ENCODE results near the gene CHI3L2. TPM values are rescaled to one million over a fixed set of nuclear protein-coding genes. Genes with fewer than 3 reads are reported as not detected.

The CHI3L2 gene, protein sequence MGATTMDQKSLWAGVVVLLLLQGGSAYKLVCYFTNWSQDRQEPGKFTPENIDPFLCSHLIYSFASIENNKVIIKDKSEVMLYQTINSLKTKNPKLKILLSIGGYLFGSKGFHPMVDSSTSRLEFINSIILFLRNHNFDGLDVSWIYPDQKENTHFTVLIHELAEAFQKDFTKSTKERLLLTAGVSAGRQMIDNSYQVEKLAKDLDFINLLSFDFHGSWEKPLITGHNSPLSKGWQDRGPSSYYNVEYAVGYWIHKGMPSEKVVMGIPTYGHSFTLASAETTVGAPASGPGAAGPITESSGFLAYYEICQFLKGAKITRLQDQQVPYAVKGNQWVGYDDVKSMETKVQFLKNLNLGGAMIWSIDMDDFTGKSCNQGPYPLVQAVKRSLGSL
- 1 to 10 TPM in 8 of 10 donors, under 1 TPM in 1, not detected in 1; 0.78 to 5.6 (median 2.1) TPM for total RNA-seq
- 1 to 10 TPM; 3.4 to 9.4 TPM for polyA plus RNA-seq
- long read RNA-seq, donor 1, partial matches to known transcripts, result 0 of 1 reads
- long read RNA-seq, donor 1, other reads (novel, unspliced or antisense), result 0 of 1 reads
- long read RNA-seq, donor 2, result 0 reads
- long read RNA-seq, donor 3, partial matches to known transcripts, result 0 of 2 reads
- long read RNA-seq, donor 3, other reads (novel, unspliced or antisense), result 0 of 2 reads

DNA sequence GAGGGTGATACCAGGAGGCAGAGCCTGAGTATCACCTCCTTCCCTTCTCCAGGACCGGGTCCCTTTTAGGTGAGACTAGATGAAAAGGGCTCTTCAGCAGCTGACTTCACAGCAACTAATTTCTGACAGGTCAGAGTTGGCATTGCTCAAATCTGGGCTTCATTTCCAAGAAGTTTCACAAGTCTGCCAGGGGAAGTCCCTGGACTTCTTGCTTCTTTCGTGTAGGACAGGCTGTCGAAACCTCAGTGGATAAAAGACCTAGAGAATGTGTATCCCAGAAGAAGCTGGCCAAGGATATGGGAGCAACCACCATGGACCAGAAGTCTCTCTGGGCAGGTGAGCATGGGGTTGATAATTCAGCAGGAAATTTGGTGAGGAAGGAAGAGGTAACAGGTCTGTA, at the start of gene CHI3L2:
CHI3L2 (plus strand) TSS at position 280 of the 400 bp plus-strand sequence; CDS start at position 297, 17 bp downstream.
- no peaks in the 10 kb centered on the region for H3K36me3 ChIP-seq
- ATAC-seq (peak in 2 of 8 donors; percentile 14 to 44), DNase-seq (no peak)
- H3K9me3 ChIP-seq, result no peaks in the 10 kb centered on the region
- intact Hi-C loops (cut with DNase I), result loop anchor here in 4 of 10 donors (5.0 to 10.0 kb wide), 3 partner anchors 97 to 537 kb away; no protein-coding TSS in a partner anchor
- TF ChIP-seq, protein P1, sequence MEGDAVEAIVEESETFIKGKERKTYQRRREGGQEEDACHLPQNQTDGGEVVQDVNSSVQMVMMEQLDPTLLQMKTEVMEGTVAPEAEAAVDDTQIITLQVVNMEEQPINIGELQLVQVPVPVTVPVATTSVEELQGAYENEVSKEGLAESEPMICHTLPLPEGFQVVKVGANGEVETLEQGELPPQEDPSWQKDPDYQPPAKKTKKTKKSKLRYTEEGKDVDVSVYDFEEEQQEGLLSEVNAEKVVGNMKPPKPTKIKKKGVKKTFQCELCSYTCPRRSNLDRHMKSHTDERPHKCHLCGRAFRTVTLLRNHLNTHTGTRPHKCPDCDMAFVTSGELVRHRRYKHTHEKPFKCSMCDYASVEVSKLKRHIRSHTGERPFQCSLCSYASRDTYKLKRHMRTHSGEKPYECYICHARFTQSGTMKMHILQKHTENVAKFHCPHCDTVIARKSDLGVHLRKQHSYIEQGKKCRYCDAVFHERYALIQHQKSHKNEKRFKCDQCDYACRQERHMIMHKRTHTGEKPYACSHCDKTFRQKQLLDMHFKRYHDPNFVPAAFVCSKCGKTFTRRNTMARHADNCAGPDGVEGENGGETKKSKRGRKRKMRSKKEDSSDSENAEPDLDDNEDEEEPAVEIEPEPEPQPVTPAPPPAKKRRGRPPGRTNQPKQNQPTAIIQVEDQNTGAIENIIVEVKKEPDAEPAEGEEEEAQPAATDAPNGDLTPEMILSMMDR (IDR thresholded peaks at IDR 0.05), result no peak
- no peak within 1 kb of the TSS for H3K4me3 ChIP-seq
- H3K4me1 ChIP-seq, result peaks cover 0 to 32% (median 3%) of the 10 kb centered on the region in 9 donors
- no peaks in the 10 kb centered on the region for H3K27me3 ChIP-seq
- H3K27ac ChIP-seq, result peak within 1 kb of the TSS in 8 of 10 donors; percentile 29 to 66 (median 60)
- WGBS, 2 donors, result 69 to 80% methylated on average over 3 of the region's 3 CpGs

DNA sequence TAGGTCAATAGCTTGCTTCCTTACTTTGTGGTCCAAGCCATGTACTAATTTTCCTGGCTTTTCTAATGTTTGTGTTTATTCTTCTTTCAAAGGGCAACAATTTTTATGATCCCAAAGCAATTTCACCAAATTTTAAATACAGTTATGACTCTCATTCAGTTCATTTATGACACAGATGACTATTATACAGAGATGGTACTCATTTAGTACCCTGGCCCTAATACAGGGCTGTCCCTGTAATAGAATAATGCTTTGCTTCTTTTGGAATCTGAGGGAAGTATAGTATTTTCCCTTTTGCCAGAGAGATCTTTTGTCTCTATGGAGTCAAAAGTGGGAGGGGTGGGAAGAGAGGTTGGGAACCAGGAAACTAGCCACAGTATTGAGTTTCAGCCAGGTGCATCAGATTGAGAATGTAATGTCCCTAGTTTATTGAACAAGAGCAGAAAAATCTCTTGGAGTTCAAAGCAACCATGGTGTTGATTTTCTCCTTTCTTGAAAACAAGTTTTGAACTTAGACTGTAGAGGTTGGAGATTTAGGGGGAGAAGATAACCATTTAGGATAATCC, 47.5 kb upstream of the CHI3L2 start:
- peaks cover 0 to 92% (median 24%) of the 10 kb centered on the region in 9 donors for H3K36me3 ChIP-seq
- TF ChIP-seq, protein P1 (IDR thresholded peaks at IDR 0.05), result no peak
- no peaks in the 10 kb centered on the region for H3K9me3 ChIP-seq
- ATAC-seq (no peak), DNase-seq (no peak)
- H3K4me1 ChIP-seq, result peaks cover 0 to 21% (median 0%) of the 10 kb centered on the region in 9 donors
- H3K27me3 ChIP-seq, result no peaks in the 10 kb centered on the region
- no peak overlapping the region for H3K4me3 ChIP-seq
- no peak overlapping the region for H3K27ac ChIP-seq
- intact Hi-C loops (cut with DNase I), result no loop called here

DNA sequence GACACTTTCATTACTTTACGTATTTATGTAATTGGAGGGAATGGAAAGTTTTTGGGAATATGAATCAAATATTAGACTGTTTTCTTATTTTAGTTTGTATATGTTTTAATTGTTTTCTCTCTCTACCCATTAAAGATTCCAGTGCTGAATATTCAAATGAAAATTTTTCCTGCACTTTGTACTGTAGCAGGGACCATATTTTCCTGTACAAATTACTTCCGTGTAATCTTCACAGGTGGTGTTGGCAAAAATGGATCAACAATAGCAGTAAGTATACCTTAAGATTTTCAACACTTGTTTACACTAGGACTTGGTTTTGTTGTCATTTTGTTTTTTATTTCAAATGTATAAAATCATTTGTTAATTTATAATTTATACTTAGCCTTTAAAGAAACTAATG, 45.5 kb upstream of the CHI3L2 start:
- H3K27ac ChIP-seq, result no peak overlapping the region
- TF ChIP-seq, protein P1 (IDR thresholded peaks at IDR 0.05), result no peak
- no peak overlapping the region for H3K4me3 ChIP-seq
- DNase-seq, result no peak
- peaks cover 0 to 92% (median 34%) of the 10 kb centered on the region in 9 donors for H3K36me3 ChIP-seq
- peaks cover 0 to 32% (median 0%) of the 10 kb centered on the region in 9 donors for H3K4me1 ChIP-seq
- no peaks in the 10 kb centered on the region for H3K9me3 ChIP-seq
- WGBS, 2 donors, result 92 to 97% methylated on average over 2 of the region's 2 CpGs
- no peak for ATAC-seq
- H3K27me3 ChIP-seq, result no peaks in the 10 kb centered on the region
- intact Hi-C loops (cut with DNase I), result no loop called here

DNA sequence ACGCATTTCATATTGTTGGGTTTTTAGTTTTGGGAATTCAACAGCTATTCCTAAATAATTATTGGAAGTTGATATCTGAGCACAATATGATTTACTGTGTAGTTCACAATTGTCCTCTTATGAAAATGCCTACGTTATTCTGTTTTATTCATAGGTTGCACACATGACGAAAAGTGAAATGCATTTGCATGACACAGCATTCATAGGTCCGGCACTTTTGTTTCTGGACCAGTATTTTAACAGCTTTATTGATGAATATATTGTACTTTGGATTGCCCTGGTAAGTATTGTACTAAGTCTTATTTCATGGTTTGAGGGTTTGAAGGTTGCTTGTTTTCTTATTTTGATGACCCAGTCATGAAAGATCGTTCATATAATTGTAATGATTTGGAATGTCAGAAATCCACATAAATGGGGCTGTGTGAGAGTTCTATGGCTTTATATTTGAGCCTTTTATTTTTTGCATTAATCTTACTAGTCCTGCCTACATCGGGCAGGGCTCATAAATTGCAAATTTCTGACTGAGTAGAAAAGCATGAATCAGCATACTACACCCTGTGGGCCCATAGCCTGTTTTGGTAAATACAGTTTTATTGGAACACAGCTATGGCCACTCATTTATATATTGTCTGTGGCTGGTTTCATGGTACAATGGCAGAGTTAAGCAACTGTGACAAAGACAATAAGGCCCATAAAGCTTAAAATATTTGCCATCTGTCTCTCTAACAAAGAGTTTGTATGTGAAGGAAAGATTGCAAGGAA, 44.0 kb upstream of the CHI3L2 start:
- H3K27me3 ChIP-seq, result no peaks in the 10 kb centered on the region
- ATAC-seq (no peak), DNase-seq (no peak)
- H3K27ac ChIP-seq, result no peak overlapping the region
- no peak overlapping the region for H3K4me3 ChIP-seq
- H3K4me1 ChIP-seq, result peaks cover 0 to 32% (median 0%) of the 10 kb centered on the region in 9 donors
- TF ChIP-seq, protein P1 (IDR thresholded peaks at IDR 0.05), result no peak
- WGBS, 2 donors, result 96 to 97% methylated on average over 6 of the region's 6 CpGs
- intact Hi-C loops (cut with DNase I), result no loop called here
- H3K36me3 ChIP-seq, result peaks cover 0 to 92% (median 41%) of the 10 kb centered on the region in 9 donors
- no peaks in the 10 kb centered on the region for H3K9me3 ChIP-seq

Measured in heart right ventricle (tissue), 16 donors.